ENCODE measurements around the gene MAPKAP1. TPM values are rescaled to one million over a fixed set of nuclear protein-coding genes. Genes with fewer than 3 reads are reported as not detected.

Gene MAPKAP1
- total and polyA plus RNA-seq, 4 donors, result 32.2 to 58.4 (median 56.1) TPM

DNA sequence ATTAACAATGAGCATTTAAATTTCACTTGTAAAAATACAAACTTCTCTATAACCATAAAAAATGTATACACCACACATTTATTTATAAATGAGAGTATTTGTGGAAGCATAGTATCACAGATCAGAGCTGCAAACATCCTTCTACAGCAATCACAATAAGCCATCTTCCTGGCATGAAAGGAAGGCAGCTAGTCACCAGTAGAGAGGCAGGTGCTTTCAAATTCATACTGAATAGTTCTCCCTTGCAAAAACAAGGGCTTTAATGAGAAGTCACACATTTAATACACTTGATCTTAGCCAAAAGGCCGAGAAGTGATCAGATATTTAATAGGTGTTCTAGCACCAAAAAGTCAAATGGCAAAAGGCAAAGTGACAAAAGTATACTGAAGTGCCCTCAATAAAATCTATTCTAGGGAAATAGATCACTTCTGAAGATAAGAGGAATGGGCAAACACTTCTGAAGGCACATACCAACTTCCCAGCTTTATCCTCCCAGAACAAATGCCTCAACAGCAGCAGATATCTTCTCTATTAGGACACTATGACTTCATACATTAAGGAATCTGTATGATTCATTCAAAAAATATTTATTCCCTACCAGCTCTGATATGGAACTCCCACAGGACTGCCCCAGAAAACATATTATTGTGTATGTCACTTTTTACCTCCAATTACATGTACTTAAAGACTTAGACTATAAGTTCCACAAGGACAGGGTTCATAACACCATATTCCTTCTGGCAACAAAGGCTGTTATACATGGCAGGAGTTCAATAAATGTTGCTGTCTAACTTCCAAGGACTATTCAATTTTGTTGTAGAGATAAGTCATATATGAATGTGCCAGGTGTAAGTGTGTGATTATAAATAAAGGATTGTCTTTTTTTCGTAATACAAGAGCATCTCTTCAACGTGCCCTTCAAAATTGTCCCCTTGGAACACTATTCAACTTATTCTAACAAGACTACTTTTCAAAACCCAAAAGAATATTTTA lies 31.7 kb downstream of the MAPKAP1 start:
- DNase-seq, result no peak
- Histone ChIP-seq H3K27me3 (ENCODE audit: control insufficient read depth in 1 of 2, insufficient read depth in 2 of 2, low read length in 1 of 2) (no peaks in the 10 kb centered on the region), H3K4me3 (ENCODE audit: low read length in 2 of 2) (no peak overlapping the region), H3K9me3 (ENCODE audit: control insufficient read depth, low read length) (no peaks in the 10 kb centered on the region), H3K36me3 (ENCODE audit: control insufficient read depth in 1 of 2, insufficient read depth in 2 of 2, low read length in 1 of 2) (peaks cover 0 to 1% of the 10 kb centered on the region in 2 donors), H3K4me1 (ENCODE audit: control insufficient read depth in 1 of 2, insufficient read depth in 2 of 2, low read length in 2 of 2) (no peaks in the 10 kb centered on the region), H3K27ac (ENCODE audit: low read depth in 1 of 2, low read length in 2 of 2) (peak overlapping the region in 1 of 2 donors; percentile 57)
- intact Hi-C loops (cut with DNase I), result no loop called here
- 75 to 80% methylated on average over 3 of the region's 3 CpGs for WGBS, 2 donors
- ATAC-seq (ENCODE audit: low FRiP score), result peak; percentile 41

DNA sequence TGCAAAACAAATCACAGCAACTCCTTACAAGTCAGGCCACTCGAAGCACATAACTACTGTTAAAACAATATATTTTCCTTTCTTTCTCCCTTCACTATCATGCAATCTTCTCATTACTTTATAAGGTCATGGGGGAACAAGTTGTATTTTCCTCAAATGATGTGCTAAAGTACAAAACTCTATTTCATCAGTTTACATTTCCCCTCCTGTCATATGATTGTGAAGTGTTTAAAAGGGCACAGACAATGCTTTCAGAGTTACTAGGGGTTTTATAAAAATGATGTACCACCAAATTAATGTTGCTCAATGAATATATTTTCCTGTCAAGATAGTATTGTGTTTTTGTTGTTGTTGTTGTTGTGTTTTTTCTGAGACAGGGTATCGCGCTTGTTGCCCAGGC lies 34.1 kb downstream of the MAPKAP1 start:
- Histone ChIP-seq H3K27ac (ENCODE audit: low read depth in 1 of 2, low read length in 2 of 2) (no peak overlapping the region), H3K36me3 (ENCODE audit: control insufficient read depth in 1 of 2, insufficient read depth in 2 of 2, low read length in 1 of 2) (peaks cover 0 to 1% of the 10 kb centered on the region in 2 donors), H3K9me3 (ENCODE audit: control insufficient read depth, low read length) (no peaks in the 10 kb centered on the region), H3K4me3 (ENCODE audit: low read length in 2 of 2) (no peak overlapping the region), H3K4me1 (ENCODE audit: control insufficient read depth in 1 of 2, insufficient read depth in 2 of 2, low read length in 2 of 2) (no peaks in the 10 kb centered on the region), H3K27me3 (ENCODE audit: control insufficient read depth in 1 of 2, insufficient read depth in 2 of 2, low read length in 1 of 2) (no peaks in the 10 kb centered on the region)
- ATAC-seq (ENCODE audit: low FRiP score) (no peak), DNase-seq (no peak)
- WGBS, 2 donors, result 89 to 90% methylated on average over 3 of the region's 3 CpGs
- intact Hi-C loops (cut with DNase I), result no loop called here

DNA sequence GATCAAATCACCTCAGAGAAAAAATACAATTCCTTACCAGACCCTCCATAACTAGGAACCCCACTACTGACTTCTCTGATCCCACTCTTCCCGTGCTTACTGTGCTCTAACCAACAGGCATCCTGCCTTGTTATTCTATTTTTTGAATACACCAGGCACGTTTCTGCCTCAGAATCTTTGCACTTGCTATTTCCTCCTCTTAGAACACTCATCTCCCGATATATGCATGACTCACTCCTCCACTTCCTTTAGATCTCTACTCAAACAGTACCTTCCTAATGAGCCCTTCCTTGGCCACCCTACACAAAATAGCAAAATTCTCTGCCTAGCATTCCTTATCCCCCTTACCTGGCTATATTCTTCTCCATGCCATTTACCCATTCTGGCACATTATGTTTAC lies 43.9 kb downstream of the MAPKAP1 start:
- WGBS, 2 donors, result 57 to 60% methylated on average over 3 of the region's 3 CpGs
- DNase-seq, result no peak
- Histone ChIP-seq H3K9me3 (ENCODE audit: control insufficient read depth, low read length) (no peaks in the 10 kb centered on the region), H3K27me3 (ENCODE audit: control insufficient read depth in 1 of 2, insufficient read depth in 2 of 2, low read length in 1 of 2) (no peaks in the 10 kb centered on the region), H3K27ac (ENCODE audit: low read depth in 1 of 2, low read length in 2 of 2) (no peak overlapping the region), H3K36me3 (ENCODE audit: control insufficient read depth in 1 of 2, insufficient read depth in 2 of 2, low read length in 1 of 2) (no peaks in the 10 kb centered on the region), H3K4me1 (ENCODE audit: control insufficient read depth in 1 of 2, insufficient read depth in 2 of 2, low read length in 2 of 2) (no peaks in the 10 kb centered on the region), H3K4me3 (ENCODE audit: low read length in 2 of 2) (no peak overlapping the region)
- intact Hi-C loops (cut with DNase I), result no loop called here
- no peak for ATAC-seq (ENCODE audit: low FRiP score)

DNA sequence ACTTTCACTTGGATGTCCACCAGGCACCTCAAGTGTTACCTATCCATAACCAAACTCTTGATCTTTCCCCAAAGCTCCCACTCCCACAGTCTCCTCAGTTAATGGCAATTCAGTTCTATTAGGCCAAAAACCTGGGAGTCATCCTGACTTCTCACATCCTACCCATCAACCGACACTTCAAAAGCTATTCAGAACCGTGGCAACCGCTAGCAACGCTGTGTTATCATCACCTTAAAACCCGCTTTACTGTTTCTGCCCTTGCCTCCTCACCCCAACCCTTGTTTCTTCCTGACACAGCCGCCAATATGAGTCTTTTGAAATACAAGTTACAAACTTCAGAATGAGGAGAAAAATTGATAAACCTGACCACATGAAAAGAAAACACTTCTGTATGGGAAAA lies 46.5 kb downstream of the MAPKAP1 start:
- Histone ChIP-seq H3K27ac (ENCODE audit: low read depth in 1 of 2, low read length in 2 of 2) (no peak overlapping the region), H3K9me3 (ENCODE audit: control insufficient read depth, low read length) (no peaks in the 10 kb centered on the region), H3K4me3 (ENCODE audit: low read length in 2 of 2) (no peak overlapping the region), H3K36me3 (ENCODE audit: control insufficient read depth in 1 of 2, insufficient read depth in 2 of 2, low read length in 1 of 2) (no peaks in the 10 kb centered on the region), H3K4me1 (ENCODE audit: control insufficient read depth in 1 of 2, insufficient read depth in 2 of 2, low read length in 2 of 2) (peaks cover 0 to 2% of the 10 kb centered on the region in 2 donors), H3K27me3 (ENCODE audit: control insufficient read depth in 1 of 2, insufficient read depth in 2 of 2, low read length in 1 of 2) (no peaks in the 10 kb centered on the region)
- DNase-seq (no peak), ATAC-seq (ENCODE audit: low FRiP score) (no peak)
- 76 to 97% methylated on average over 6 of the region's 6 CpGs for WGBS, 2 donors
- intact Hi-C loops (cut with DNase I), result no loop called here

DNA sequence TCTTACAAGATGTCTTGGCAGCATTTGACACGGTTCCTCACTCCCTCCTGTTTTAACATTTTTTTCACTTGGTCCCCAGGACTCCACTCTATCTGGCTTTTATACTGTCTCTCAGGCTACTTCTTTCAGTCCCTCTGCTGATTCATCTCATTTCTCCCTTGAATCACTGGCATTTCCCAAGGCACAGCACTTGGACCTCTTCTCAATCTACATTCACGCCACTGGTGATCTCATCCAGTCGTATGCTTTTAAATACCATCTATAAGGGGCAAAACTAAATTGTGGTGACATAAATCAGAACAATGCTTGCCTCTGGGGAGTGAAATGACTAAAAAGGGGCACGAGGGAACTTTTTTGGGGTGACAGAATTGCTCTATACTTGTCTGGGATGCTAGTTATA lies 47.1 kb downstream of the MAPKAP1 start:
- no peak overlapping the region for H3K27ac ChIP-seq (ENCODE audit: low read depth in 1 of 2, low read length in 2 of 2)
- ATAC-seq (ENCODE audit: low FRiP score), result no peak
- no peaks in the 10 kb centered on the region for H3K9me3 ChIP-seq (ENCODE audit: control insufficient read depth, low read length)
- intact Hi-C loops (cut with DNase I), result no loop called here
- 61 to 63% methylated on average over 4 of the region's 4 CpGs for WGBS, 2 donors
- DNase-seq, result no peak
- H3K4me3 ChIP-seq (ENCODE audit: low read length in 2 of 2), result no peak overlapping the region
- no peaks in the 10 kb centered on the region for H3K27me3 ChIP-seq (ENCODE audit: control insufficient read depth in 1 of 2, insufficient read depth in 2 of 2, low read length in 1 of 2)
- peaks cover 0 to 2% of the 10 kb centered on the region in 2 donors for H3K4me1 ChIP-seq (ENCODE audit: control insufficient read depth in 1 of 2, insufficient read depth in 2 of 2, low read length in 2 of 2)
- H3K36me3 ChIP-seq (ENCODE audit: control insufficient read depth in 1 of 2, insufficient read depth in 2 of 2, low read length in 1 of 2), result no peaks in the 10 kb centered on the region

DNA sequence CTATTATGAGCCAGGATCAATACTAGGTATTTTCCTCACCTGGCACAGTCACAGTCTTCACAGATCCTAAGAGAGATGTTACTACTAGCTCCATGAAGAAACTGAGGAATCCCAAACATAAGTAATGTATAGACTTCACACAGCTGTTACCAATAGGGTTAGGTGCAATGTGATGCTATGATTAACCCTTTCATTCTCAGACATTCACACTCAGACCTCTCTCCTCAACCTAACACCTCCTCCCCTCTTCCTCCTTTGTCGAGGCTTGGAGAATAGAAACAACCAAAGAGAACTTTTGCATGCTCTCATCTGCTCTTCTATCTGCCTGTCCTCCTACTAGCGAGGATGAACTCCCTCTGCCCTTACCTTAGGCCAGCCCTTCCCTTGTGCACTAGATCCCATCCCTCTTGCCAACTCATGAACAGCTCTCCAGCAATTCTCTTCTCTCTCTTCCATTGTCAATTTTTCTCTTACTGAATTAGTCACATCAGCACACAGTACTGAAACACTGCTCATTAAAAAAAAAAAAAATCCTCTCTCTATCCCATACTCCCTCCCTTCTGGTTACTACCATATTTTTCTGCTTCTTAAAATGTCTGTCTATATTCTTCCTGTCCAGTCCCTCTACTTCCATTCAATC lies 47.7 kb downstream of the MAPKAP1 start:
- H3K4me3 ChIP-seq (ENCODE audit: low read length in 2 of 2), result no peak overlapping the region
- intact Hi-C loops (cut with DNase I), result no loop called here
- DNase-seq (no peak), ATAC-seq (ENCODE audit: low FRiP score) (no peak)
- no peak overlapping the region for H3K27ac ChIP-seq (ENCODE audit: low read depth in 1 of 2, low read length in 2 of 2)
- H3K36me3 ChIP-seq (ENCODE audit: control insufficient read depth in 1 of 2, insufficient read depth in 2 of 2, low read length in 1 of 2), result no peaks in the 10 kb centered on the region
- WGBS, 2 donors, result 75 to 80% methylated on average over 2 of the region's 2 CpGs
- peaks cover 0 to 2% of the 10 kb centered on the region in 2 donors for H3K4me1 ChIP-seq (ENCODE audit: control insufficient read depth in 1 of 2, insufficient read depth in 2 of 2, low read length in 2 of 2)
- no peaks in the 10 kb centered on the region for H3K9me3 ChIP-seq (ENCODE audit: control insufficient read depth, low read length)
- no peaks in the 10 kb centered on the region for H3K27me3 ChIP-seq (ENCODE audit: control insufficient read depth in 1 of 2, insufficient read depth in 2 of 2, low read length in 1 of 2)

DNA sequence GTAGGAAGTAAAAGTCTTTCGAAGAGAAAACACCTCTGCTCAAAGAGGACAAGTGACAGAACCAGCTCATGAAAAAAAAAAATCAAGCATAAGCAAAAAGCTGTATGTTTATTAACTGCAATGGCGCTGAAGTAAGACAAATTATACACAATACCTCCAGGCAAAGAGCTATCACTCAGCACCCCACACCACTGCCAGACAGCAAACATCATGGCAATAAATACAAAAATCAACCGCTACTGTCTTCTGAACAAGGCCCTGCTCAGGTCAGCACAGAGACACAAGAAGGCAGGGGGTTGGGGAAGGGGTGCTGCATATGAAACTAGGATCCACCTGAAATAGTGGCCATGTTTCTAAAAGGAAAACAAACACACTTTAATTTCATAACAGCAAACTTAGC lies 50.4 kb downstream of the MAPKAP1 start:
- intact Hi-C loops (cut with DNase I), result no loop called here
- Histone ChIP-seq H3K9me3 (ENCODE audit: control insufficient read depth, low read length) (no peaks in the 10 kb centered on the region), H3K27ac (ENCODE audit: low read depth in 1 of 2, low read length in 2 of 2) (no peak overlapping the region), H3K4me1 (ENCODE audit: control insufficient read depth in 1 of 2, insufficient read depth in 2 of 2, low read length in 2 of 2) (peaks cover 0 to 2% of the 10 kb centered on the region in 2 donors), H3K4me3 (ENCODE audit: low read length in 2 of 2) (no peak overlapping the region), H3K36me3 (ENCODE audit: control insufficient read depth in 1 of 2, insufficient read depth in 2 of 2, low read length in 1 of 2) (no peaks in the 10 kb centered on the region), H3K27me3 (ENCODE audit: control insufficient read depth in 1 of 2, insufficient read depth in 2 of 2, low read length in 1 of 2) (no peaks in the 10 kb centered on the region)
- no peak for ATAC-seq (ENCODE audit: low FRiP score)
- 79 to 88% methylated on average over 3 of the region's 3 CpGs for WGBS, 2 donors
- no peak for DNase-seq

DNA sequence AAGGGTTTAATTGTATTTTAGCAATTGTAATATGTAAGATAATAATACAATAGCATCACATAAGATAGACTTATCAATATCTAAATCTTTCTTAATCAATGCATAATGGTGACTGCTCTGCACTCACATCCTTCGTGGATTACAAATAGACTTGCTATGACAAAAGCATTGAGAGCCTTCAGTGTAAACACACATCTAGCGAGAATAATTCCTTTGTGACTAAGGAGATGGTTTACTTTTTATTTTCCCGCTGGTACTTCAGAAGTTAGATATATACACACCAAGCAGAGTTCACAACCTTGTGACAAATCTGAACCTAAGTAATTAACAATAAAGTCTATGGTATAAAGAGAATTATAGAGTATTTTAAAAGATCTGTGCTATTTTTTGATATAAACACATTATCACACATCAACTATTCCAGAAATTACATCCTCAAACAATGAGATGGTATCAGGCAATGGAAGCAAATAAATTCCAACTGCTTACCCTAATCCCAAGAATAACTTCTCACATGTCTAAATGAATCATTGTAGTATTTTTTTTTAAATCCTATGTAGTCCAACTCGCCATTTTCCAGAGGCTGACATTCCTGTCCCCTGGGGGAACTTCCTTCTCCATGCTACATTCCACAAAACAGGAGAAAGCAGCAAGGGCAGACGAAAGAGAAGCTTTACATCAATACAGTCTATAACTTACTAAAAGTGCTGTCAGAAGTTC lies 51.2 kb downstream of the MAPKAP1 start:
- Histone ChIP-seq H3K4me1 (ENCODE audit: control insufficient read depth in 1 of 2, insufficient read depth in 2 of 2, low read length in 2 of 2) (peaks cover 0 to 2% of the 10 kb centered on the region in 2 donors), H3K4me3 (ENCODE audit: low read length in 2 of 2) (no peak overlapping the region), H3K9me3 (ENCODE audit: control insufficient read depth, low read length) (no peaks in the 10 kb centered on the region), H3K36me3 (ENCODE audit: control insufficient read depth in 1 of 2, insufficient read depth in 2 of 2, low read length in 1 of 2) (no peaks in the 10 kb centered on the region), H3K27ac (ENCODE audit: low read depth in 1 of 2, low read length in 2 of 2) (no peak overlapping the region), H3K27me3 (ENCODE audit: control insufficient read depth in 1 of 2, insufficient read depth in 2 of 2, low read length in 1 of 2) (no peaks in the 10 kb centered on the region)
- DNase-seq, result no peak
- ATAC-seq (ENCODE audit: low FRiP score), result no peak
- intact Hi-C loops (cut with DNase I), result no loop called here
- 62 to 69% methylated on average over 5 of the region's 5 CpGs for WGBS, 2 donors

Measured in aorta (tissue), 5 donors.